Kidney glomerular epithelial cell (primary cell): ENCODE data around the gene SMAD5.

Experiments used
- DNase-seq: peaks from one replicate; lab custom pipeline; 2025; lab: John Stamatoyannopoulos, UW

SMAD5 gene

DNA sequence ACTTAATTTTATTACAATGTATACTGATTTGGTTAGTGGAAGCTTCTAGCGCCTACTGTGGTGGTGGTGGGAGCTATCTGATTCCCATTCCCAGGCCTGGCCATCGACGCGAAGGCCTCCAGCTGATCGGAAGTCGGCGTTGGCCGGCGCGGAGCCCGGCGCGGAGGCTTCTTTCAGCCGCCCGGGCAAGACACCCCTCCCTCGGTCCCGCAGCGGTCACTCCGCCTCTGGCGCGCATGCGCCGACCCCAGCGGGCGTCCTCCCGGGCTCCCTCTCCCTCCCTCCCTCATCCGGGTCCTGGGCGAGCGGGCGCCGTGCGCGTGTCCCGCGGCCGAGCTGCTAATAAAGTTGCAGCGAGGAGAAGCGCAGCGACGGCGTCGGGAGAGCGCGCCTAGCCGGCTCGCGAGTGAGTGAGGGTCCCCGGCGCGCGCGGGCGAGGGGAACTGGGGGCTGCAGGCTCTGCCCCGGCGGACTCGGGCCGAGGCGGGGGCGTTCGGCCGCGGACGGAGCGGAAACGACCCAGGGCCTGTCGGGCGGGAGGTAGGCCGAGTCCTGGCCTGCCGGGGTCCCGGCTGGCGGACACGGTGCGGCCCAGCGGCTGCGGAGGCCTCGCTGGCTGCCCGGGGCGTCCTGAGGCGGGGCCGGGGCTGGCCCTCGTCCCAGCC, at the start of gene SMAD5:
Gene SMAD5 (plus strand): TSS at position 289 of the 665 bp plus-strand sequence. CDS start 20,916 bp downstream, outside the sequence.
- DNase-seq: peak; percentile 75

DNA sequence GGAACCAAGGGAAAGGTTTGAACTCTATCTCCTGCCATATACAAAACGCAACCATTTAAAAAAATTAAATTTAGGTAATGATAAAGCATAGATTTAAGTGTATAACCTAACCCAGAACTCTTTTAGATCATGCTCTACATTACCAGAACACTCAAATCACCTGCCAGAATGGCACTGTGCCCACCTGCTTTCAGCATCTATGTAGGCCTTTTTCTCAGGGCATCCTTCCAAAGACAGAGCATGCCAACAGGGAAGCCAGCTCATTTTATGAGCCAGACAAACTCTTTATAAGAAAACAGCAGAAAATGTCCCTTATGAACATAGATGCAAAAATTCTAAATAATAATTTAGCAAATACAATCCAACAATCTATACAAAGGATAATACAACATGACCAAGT, 47.9 kb upstream of the SMAD5 start:
- DNase-seq: no peak

DNA sequence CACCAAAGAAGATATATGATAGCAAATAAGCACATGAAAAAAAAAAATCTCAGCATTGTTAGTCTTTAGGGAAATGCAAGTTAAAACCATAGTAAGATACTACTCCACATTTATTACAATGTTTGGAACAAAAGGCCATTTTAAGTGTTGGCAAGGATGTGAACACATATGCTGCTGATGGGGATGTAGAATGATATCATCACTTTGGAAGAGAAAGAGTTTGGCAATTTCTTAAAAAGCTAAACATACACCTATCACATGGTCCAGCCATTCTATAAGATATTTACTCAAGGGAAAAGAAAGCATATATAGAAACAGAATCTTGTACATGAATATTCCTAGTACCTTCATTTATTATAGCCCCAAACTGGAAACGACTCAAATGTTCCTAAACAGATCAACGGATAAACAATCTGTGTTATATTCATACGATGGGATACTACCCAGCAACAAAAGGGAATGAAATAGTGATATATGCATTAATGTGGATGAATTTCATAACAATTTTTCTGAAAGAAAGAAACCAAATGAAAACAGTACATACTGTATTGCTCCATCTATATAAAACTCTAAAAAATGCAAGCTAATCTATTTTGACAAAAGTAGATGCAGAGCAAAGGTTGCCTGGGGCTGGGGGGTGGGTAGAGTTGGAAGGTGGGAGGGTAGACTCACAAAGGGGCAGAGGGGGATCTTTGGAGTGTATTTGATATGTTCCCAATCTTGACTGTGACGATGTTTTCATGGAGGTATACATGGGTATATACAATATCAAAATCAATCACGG, 45.7 kb upstream of the SMAD5 start:
- DNase-seq: no peak

GRCh38 chr5:136087961-136088871, 44.4 kb upstream of the SMAD5 start:
- DNase-seq: no peak

DNA sequence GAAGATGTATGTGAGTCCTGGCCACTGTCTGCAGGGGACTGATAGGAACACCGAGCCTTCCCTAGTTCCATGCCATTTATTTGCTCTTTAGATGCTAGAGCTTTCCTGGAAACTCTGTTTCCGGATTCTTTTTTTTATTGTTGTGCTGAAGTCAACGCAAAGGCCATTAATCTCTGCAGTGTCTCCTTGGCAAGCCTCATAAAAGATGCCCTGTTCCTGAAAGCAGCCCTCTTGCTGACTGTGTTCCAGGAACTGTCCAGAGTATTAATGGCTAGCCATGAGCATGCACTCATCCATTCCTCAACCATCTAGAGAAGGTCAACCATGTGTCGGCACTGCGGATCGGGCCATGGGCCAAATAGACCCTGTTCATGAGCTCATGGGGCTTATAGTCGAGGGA, 42.9 kb upstream of the SMAD5 start:
- no peak for DNase-seq

DNA sequence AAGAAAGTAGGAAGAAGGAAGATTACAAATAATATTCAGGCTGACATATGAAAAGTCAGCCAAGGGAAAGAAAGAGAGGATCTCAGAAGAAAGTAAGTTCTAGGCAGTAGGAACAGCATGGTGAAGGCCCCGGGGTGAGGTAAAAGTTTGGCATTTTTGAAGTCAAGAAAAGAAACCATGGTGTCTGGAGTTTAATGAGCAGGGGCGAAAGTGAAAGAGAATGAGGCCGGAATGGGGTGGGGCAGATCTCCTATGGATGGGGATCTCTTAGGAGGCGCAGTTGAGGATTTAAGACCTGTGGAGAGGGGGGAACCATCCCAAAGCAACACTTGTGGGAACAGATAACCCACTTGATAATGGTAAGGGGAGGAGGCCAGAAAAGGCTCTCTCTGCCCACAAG, 42.3 kb upstream of the SMAD5 start:
- no peak for DNase-seq

DNA sequence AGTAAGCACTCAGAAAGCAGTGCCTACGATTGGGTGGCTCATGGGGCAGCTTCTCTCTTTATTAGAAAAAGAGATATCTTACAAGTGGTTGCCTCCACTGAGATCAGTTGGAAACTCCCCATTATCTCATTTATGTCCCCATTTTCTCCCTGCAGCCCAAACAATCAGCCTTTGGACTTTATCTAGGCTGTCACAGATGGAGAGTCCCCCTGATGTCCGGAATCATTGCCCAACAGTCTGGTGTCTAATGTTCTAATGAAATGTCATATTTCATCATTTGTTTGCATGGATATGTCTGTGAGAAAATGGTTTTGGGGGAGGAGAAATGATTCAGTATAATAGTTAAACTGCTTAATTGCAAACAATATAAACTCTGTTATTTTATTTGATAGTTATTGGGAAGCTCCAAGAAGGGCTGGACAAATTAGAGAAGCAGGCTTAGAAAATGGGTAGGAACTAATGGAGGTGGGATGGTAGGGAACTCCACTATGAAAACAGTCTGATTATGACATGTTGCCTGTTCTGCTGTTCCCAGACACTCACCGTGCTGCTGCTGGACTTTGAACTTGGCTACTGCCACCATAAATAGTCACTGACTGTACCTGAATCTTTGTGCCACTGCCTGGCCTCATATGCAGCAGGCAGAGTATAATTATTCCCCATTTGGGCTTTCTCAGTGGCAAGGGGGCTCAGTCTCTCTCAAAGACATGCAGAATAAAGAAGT, 38.3 kb upstream of the SMAD5 start:
- no peak for DNase-seq

- no peak for DNase-seq
Observed at GRCh38 chr5:136094913-136095641, 37.6 kb upstream of the SMAD5 start.

DNA sequence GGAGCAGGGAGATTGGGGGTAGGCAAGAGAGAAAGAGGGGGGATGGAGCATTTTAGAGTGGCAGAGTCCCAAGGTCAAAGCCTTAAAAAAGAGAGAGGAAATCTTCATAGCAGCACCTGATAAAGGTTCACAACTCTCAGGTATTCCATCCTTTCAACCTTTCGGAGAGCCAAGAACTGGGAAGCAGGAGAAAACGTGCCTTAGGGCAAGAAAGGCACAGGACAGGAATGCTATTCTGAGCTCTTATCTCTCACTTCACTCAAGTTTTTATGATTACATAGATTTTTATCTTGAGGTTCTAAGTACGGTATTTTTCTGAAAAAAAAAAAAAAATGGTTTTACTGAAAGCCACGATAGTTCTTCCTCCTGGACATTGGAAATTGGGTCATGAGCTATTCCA, 34.5 kb upstream of the SMAD5 start:
- no peak for DNase-seq

- no peak for DNase-seq
Observed at GRCh38 chr5:136099870-136100269, 32.8 kb upstream of the SMAD5 start.

GRCh38 chr5:136101884-136102283, 30.8 kb upstream of the SMAD5 start:
- no peak for DNase-seq

- no peak for DNase-seq
Observed at GRCh38 chr5:136103118-136103517, 29.5 kb upstream of the SMAD5 start.

DNA sequence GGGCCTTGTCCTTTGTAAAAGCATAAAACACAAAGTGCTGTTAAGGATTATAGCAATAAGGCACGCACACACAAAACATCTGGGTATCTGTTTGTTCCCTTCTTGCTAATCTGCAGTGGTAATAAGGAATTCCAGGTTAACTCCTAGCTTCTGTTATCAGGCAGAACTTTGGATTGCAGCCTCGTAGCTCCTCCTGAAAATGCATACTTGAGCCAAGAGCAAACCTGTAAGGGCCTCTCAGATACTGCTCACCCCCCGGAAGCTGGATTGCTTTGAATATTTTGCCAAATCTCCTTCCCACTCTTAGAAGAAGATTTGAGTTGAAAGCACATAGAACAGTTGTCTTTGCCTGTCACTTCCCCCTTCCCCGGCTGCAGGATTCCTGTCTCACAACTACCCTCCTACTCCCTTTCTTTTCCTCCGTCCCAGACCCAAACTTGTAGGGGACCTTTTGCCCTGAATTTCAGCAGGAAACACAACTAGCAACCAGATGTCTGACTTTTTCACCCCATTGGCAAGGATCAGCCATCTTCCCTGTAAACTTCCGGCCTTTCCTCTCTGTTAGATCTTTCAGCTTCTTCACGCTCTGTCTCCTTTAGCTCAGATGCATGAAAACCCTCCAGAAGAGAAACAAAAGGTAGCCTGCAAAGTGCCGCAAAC, 28.2 kb upstream of the SMAD5 start:
- no peak for DNase-seq

DNA sequence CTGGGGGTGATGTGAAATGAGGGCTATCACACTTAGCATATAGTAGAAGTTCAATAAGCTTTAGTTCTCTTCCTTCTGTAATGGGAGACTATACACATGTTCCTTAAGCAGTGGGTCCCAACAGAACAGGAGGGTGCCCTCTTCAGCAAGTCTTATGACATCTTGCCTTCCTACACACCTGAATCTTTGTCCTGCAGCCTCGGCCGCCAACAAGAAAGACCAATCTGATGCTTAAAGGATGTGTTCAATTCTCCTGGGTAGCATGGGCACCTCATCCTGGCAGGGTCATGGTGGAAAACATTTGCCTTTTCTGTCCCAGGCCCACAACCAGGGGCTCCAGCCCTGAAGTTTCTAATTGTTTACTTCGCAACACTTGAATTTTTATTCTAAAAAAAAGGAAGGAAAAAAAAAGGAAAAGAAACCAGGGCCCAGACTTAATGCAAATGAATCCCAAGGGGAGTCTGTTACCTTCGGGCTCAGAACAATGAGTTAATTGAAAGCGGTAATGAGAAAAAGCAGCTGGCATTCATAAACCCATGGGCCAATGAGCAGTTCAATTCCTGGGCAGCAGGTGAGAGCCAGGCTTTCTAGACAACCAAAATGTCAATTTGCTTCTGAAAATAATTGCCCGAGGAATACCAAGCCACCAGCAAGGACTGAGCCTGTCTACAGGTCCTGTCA, 26.2 kb upstream of the SMAD5 start:
- no peak for DNase-seq

GRCh38 chr5:136108180-136108611, 24.4 kb upstream of the SMAD5 start:
- DNase-seq: no peak

- DNase-seq: no peak
Observed at GRCh38 chr5:136108766-136109165, 23.9 kb upstream of the SMAD5 start.

GRCh38 chr5:136109453-136110135, 23.1 kb upstream of the SMAD5 start:
- no peak for DNase-seq

GRCh38 chr5:136113606-136114005, 19.0 kb upstream of the SMAD5 start:
- no peak for DNase-seq

DNA sequence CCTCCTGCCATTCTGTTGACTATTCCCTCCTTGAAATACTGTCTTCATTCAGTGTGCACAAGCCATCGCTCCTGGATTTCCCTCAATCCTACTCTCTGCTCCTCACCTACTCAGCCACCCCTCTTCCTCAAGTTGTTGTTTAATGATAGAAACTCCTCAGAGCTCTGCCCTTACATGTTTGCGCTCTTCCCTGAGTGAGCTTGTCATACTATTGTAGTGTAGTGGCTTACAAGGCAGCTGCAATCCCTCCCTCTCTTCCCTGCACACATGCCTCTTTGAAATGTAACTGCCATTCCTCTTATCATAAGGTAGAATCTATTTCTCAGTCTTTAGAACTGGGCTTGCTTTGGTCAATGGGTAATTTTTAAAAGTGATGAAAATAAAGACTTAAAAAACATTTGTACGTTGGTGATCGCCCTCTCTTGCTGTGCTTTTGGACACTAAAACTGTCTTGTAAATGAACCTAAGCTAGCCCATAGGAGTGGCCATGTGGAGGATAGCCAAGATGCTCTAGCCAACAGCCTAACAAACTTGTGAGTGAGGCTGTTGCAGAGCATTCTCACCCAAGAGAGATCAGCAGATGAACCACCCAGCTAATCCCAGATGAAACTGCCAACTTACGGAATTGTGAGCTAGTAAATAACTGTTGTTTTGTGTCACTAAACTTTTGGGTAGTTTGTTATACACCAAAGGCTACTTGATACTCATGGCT, 18.1 kb upstream of the SMAD5 start:
- no peak for DNase-seq
